ENCODE data around the gene PKN3. TPM values are rescaled to one million over a fixed set of nuclear protein-coding genes. Genes with fewer than 3 reads are reported as not detected.

The PKN3 gene
- 28.0 and 30.0 TPM in 2 replicates for total RNA-seq
- long read RNA-seq, result 0 reads

DNA sequence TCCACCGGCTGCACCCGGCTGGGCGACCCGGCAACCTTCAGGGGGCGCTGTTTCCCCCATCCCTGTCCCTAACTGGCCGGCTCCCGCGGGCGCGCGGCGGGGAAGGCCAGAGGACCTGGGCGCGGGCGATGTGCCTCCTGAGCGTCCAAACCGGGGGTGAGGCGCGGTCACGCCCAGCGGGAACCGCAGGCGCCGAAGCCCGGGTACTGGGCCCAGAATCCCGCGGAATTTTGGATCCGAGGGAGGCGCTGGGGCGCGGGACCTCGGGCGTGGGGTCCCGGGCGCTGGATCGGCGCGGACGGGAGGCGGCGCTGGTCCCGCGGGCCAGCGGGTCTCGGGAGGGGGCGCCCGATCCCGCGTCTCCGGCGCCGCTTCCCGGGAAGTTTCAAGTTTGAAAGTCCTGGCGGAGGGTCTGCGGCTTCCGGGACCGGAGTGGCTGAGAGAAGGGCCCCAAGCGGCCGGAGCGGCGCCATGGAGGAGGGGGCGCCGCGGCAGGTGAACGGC is at the start of gene PKN3:
TSS of gene PKN3 (plus strand) at position 59 of the 504 bp plus-strand sequence. CDS start at position 472, 413 bp downstream.
- Mint-ChIP-seq H3K4me3 (peak within 1 kb of the TSS; percentile 90), H3K36me3 (ENCODE audit: low read depth) (no peaks in the 10 kb centered on the region), H3K4me1 (peaks cover 9% of the 10 kb centered on the region), H3K27me3 (ENCODE audit: low read depth) (no peaks in the 10 kb centered on the region), H3K9me3 (no peaks in the 10 kb centered on the region), H3K27ac (ENCODE audit: unreplicated experiment) (peak within 1 kb of the TSS; percentile 81)
- TF ChIP-seq, protein P1, sequence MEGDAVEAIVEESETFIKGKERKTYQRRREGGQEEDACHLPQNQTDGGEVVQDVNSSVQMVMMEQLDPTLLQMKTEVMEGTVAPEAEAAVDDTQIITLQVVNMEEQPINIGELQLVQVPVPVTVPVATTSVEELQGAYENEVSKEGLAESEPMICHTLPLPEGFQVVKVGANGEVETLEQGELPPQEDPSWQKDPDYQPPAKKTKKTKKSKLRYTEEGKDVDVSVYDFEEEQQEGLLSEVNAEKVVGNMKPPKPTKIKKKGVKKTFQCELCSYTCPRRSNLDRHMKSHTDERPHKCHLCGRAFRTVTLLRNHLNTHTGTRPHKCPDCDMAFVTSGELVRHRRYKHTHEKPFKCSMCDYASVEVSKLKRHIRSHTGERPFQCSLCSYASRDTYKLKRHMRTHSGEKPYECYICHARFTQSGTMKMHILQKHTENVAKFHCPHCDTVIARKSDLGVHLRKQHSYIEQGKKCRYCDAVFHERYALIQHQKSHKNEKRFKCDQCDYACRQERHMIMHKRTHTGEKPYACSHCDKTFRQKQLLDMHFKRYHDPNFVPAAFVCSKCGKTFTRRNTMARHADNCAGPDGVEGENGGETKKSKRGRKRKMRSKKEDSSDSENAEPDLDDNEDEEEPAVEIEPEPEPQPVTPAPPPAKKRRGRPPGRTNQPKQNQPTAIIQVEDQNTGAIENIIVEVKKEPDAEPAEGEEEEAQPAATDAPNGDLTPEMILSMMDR (conservative IDR thresholded peaks at IDR 0.05), result peak; percentile 96
- peak; percentile 100 for DNase-seq (ENCODE audit: low read depth, low spot score)

DNA sequence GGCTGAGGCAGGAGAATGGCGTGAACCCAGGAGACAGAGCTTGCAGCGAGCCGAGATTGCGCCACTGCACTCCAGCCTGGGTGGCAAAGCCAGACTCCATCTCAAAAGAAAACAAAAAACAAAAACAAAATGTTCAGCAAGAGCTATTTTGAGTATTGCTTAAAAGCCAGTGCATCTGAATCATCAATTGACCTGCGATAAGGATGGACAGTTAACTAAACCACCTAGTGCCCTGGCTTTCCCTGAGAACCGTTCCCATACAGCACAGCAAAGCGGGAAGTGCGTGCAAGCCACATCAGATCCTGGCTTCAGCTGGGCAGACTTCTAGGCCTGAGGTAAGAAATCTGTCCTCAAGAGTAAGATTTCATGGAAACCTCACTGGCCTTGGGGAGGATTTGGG is 48.4 kb upstream of the PKN3 start:
- no peaks in the 10 kb centered on the region for H3K9me3 Mint-ChIP-seq
- H3K4me3 Mint-ChIP-seq, result peak overlapping the region; percentile 45
- H3K4me1 Mint-ChIP-seq, result peaks cover 21% of the 10 kb centered on the region
- H3K36me3 Mint-ChIP-seq (ENCODE audit: low read depth), result peaks cover 7% of the 10 kb centered on the region
- DNase-seq (ENCODE audit: low read depth, low spot score), result no peak
- H3K27me3 Mint-ChIP-seq (ENCODE audit: low read depth), result no peaks in the 10 kb centered on the region
- TF ChIP-seq, protein P1 (conservative IDR thresholded peaks at IDR 0.05), result no peak
- no peak overlapping the region for H3K27ac Mint-ChIP-seq (ENCODE audit: unreplicated experiment)

DNA sequence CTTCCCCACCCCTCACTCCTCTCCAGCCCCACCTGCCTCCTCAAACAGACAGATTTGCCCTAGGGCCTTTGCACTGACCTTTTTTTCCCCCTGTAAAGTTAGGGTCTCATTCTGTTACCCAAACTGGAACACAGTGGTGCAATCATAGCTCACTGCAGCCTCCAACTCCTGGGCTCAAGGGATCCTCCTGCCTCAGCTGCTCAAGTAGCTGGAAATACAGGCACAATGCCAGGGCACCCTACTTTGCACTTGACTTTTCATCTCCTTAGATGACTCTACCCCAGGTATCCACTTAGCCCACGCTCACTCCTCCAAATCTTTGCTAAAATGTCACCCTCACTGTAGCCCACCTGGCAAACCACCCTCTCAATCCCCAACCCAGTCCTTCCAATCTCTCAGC is 47.8 kb upstream of the PKN3 start:
- Mint-ChIP-seq H3K9me3 (no peaks in the 10 kb centered on the region), H3K27me3 (ENCODE audit: low read depth) (no peaks in the 10 kb centered on the region), H3K4me3 (peak overlapping the region; percentile 45), H3K27ac (ENCODE audit: unreplicated experiment) (peak overlapping the region; percentile 45), H3K4me1 (peaks cover 19% of the 10 kb centered on the region), H3K36me3 (ENCODE audit: low read depth) (peaks cover 3% of the 10 kb centered on the region)
- TF ChIP-seq, protein P1 (conservative IDR thresholded peaks at IDR 0.05), result no peak
- no peak for DNase-seq (ENCODE audit: low read depth, low spot score)

DNA sequence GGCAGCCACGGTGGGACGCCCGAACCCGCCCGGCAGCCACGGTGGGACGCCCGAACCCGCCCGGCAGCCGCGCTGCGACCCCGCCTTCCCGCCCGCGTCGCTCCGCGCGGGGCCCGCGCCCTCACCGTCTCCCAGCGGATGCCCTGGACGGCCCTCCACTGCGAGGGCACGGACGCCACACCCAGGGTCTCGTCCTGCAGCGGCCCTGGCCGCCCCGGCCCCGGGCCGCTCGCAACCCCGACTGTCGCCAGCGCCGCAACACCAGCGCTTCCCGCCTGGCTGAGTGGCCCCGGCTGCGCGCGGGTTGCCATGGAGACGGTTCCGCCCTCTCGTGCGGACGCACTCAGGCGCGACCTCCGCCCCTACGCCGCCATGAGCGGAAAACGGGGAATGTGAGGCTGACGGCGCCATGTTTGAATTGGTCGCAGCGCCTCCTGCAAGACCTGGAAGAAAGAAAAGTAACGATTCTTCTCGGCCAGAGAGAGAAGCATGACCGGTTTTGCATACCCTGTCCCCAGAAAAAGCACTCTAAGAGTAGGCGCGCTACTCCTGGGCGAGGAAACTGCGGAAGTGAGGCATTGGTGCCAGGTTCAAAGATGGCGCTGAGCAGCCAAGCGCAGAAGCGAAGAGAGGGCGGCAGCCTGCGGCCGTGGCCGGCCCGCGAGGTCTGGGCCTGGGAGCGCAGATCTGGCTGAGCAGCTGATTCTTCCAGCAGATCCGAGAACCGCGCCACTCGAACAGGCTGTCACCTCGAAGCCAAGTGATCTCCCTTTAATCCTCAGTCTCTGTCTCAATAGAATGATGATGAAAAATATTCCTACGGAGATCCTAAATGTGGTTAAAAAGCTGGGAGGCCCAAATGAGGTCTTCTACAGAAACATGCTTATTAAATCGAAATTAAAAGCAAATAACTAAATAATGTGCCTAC is 45.6 kb upstream of the PKN3 start, which contains the start of gene DYNC2I2:
TSS of gene DYNC2I2 (minus strand) at position 432 of the 928 bp plus-strand sequence. CDS start at position 311, 121 bp downstream.
- H3K27me3 Mint-ChIP-seq (ENCODE audit: low read depth), result no peaks in the 10 kb centered on the region
- peak within 1 kb of the TSS; percentile 100 for H3K27ac Mint-ChIP-seq (ENCODE audit: unreplicated experiment)
- DNase-seq (ENCODE audit: low read depth, low spot score), result peak; percentile 93
- H3K4me3 Mint-ChIP-seq, result peak within 1 kb of the TSS; percentile 92
- H3K4me1 Mint-ChIP-seq, result peaks cover 19% of the 10 kb centered on the region
- TF ChIP-seq, protein P1 (conservative IDR thresholded peaks at IDR 0.05), result no peak
- peaks cover 3% of the 10 kb centered on the region for H3K36me3 Mint-ChIP-seq (ENCODE audit: low read depth)
- no peaks in the 10 kb centered on the region for H3K9me3 Mint-ChIP-seq

DNA sequence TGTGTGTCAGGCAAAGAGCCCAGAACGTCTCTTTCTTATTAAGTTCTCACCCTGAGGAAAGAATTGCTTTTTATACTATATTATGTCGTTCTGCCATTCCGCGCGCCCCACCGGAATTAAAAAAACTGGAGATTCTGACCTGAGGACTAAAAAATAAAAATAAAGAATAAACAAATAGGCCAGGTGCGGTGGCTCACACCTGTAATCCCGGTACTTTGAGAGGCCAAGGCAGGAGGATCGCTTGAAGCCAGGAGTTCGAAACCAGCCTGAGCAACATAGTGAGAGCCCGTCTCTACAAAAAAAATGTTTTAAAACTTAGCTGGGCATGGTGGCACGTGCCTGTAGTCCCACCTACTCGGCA is 45.0 kb upstream of the PKN3 start:
- H3K27me3 Mint-ChIP-seq (ENCODE audit: low read depth), result no peaks in the 10 kb centered on the region
- TF ChIP-seq, protein P1 (conservative IDR thresholded peaks at IDR 0.05), result no peak
- H3K36me3 Mint-ChIP-seq (ENCODE audit: low read depth), result peaks cover 3% of the 10 kb centered on the region
- H3K4me1 Mint-ChIP-seq, result peaks cover 19% of the 10 kb centered on the region
- H3K9me3 Mint-ChIP-seq, result no peaks in the 10 kb centered on the region
- H3K27ac Mint-ChIP-seq (ENCODE audit: unreplicated experiment), result peak overlapping the region; percentile 100
- DNase-seq (ENCODE audit: low read depth, low spot score), result no peak
- peak overlapping the region; percentile 92 for H3K4me3 Mint-ChIP-seq

Data from neural crest cell (in vitro differentiated cells).